H1 (cell line): ENCODE measurements around the gene KHDRBS1. TPM values are rescaled to one million over a fixed set of nuclear protein-coding genes. Genes with fewer than 3 reads are reported as not detected.

Experiments
- ATF3 ChIP-seq: IDR thresholded peaks from 2 replicates; pipeline ENCODE4 v1.6.1; 2011; ENCODE audit warnings: low read depth, mild to moderate bottlenecking, low read length; ENCODE audit not compliant: insufficient read depth
- CREB1 ChIP-seq: IDR thresholded peaks from 2 replicates; pipeline ENCODE4 v1.6.1; 2012; ENCODE audit warnings: inconsistent platforms
- FOSL1 ChIP-seq: IDR thresholded peaks from 2 replicates; pipeline ENCODE4 v1.6.1; 2011; ENCODE audit warnings: mild to moderate bottlenecking, low read depth, low read length, moderate library complexity; ENCODE audit not compliant: insufficient read depth
- KDM5A ChIP-seq: fragments of 200-600 bp; IDR thresholded peaks from 2 replicates; pipeline ENCODE4 v1.7.1; 2012; ENCODE audit warnings: mild to moderate bottlenecking, low read length, inconsistent platforms, mixed read lengths
- polyA plus RNA-seq, 7 experiments: library from polyadenylated mRNA; depleted of rRNA in 3 of 7; stranded (reverse) in 5 of 7; unstranded in 2 of 7; fragments of >200 nt in 5 of 7; fragments of 200-250 nt in 2 of 7; gene quantifications; 1 replicate in 5 of 7; 2 replicates in 1 of 7; 4 replicates in 1 of 7; pipeline versions ENCODE4 v1.2.1 to v1.2.3, GENCODE V29; 2011 to 2013; ENCODE audit warnings: missing spikeins in 2 of 7, mixed read lengths in 2 of 7
- total RNA-seq: library from RNA; stranded (reverse); fragmentation: NEBNext Ultra II Directional; extraction: Animal tissue kit (Norgen Biotek cat#: 25700); gene quantifications from 2 replicates; pipeline ENCODE4 v1.2.1, GENCODE V29; 2021

Gene KHDRBS1
- total and polyA plus RNA-seq, 2 of the 8 experiments (the other 6 are each of a cell fraction or from before 2014, with no cell fraction given): 53.8 to 284 TPM

- TF ChIP-seq KDM5A (no peak), FOSL1 (no peak), CREB1 (no peak), ATF3 (no peak)
These were observed 32.7 kb upstream of the KHDRBS1 start (continued) for GRCh38 chr1:31980835-31981455.
